HG03196 (cell line): ENCODE measurements around the gene ABHD15.
"Not testable (repeated sequence)": the region's sequence is repeated elsewhere in the genome, so short reads cannot be mapped to it uniquely, and the experiment has no call there.

ENCODE experiments used
- ATAC-seq: cut with Tn5 transposase; IDR thresholded peaks from one replicate; pipeline ENCODE4 v1.9.1; 2021; ENCODE audit not compliant: unreplicated experiment

ABHD15 gene

DNA sequence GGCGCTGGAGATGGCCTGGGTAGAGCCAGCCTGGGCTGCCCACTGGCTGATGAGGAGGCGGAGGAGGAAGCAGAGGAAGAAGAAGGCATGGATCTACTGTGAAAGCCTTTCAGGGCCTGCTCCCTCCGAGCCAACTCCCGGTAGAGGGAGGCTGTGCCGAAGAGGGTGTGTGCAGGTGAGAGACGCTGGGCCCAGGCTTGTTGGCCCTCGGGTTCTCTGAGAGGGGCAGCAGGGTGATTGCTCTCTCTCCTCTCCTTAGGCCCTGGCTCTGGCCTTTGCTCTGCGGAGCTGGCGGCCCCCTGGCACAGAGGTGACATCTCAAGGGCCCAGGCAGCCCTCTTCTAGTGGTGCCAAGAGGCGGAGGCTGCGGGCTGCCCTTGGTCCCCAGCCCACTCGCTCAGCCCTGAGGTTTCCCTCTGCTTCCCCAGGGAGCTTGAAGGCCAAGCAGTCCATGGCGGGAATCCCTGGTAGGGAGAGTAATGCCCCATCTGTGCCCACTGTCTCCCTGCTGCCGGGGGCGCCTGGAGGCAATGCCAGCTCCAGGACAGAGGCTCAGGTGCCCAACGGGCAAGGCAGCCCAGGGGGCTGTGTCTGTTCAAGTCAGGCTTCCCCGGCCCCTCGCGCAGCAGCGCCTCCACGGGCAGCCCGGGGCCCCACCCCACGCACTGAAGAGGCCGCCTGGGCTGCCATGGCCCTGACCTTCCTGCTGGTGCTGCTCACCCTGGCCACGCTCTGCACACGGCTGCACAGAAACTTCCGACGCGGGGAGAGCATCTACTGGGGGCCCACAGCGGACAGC is 5.2 kb upstream of the ABHD15 start:
- ATAC-seq, result no peak

DNA sequence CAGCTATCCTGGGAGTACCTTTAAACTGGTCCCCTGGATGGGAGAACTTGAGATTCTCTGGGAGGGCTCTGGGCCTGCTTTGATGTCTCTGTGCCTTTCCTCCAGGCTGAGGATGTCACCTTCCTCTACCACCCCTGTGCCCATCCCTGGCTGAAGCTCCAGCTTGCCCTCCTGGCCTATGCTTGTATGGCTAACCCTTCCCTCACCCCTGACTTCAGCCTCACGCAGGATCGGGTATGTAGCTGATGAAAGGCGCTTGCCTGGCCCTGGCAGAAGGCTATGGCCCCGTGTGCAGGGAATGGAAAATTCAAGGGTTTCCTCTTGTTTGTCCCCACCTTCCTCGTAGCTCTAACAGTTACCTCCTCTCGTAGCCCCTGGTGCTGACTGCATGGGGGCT is 4.6 kb upstream of the ABHD15 start:
- no peak for ATAC-seq

DNA sequence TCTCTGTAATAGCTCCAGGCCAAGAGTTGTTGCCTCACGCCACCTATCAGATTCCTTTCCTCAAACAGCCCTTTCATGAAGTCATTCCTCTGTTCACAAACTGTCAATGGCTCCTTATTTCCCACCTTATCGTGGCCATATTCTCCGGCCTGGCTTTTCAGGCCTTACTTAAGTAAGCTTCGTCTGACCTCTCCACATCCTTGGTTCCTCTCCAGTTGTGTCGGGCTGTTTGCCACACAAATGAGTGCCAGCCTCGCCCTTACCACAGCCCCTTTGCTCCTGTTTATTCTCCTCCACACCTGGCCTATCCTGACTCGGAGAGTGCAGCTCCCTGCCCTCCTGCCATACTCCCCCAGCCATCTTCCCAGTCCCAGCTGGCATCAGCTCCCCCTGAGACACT is 3.7 kb upstream of the ABHD15 start:
- no peak for ATAC-seq

DNA sequence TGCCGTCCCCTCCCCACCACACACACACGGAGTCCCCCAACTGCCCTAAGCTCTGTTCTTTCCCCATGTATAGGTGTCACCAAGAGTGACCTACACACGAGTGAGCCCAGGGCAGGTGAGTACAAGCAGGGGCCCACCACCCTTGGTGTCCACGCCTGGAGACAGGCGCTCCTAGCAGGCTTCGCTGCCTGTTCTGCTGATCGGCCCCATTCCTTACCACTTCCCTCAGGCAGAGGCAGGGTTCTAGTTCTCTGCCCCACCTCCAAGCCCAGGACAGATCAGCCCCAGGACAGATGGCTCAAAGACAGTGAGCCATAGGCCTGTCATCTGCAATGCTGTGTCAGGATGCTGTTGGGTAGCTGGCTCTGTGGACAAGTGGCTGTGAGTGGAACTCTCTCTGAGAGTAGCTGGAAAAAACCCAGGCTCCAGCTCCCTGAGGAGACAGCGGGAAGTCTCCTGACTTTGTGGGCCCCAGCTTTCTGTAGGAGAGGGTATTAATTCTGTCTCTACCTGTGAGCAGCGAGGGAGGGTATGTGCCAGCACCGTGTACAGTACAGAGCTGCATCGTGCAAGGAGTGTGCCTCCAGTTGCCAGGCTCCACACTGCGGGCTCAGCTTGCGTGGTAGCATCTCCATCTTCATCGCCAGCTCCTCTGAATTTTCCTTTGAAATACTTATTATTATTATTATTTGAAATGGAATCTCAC is 2.6 kb upstream of the ABHD15 start:
- ATAC-seq, result no peak

DNA sequence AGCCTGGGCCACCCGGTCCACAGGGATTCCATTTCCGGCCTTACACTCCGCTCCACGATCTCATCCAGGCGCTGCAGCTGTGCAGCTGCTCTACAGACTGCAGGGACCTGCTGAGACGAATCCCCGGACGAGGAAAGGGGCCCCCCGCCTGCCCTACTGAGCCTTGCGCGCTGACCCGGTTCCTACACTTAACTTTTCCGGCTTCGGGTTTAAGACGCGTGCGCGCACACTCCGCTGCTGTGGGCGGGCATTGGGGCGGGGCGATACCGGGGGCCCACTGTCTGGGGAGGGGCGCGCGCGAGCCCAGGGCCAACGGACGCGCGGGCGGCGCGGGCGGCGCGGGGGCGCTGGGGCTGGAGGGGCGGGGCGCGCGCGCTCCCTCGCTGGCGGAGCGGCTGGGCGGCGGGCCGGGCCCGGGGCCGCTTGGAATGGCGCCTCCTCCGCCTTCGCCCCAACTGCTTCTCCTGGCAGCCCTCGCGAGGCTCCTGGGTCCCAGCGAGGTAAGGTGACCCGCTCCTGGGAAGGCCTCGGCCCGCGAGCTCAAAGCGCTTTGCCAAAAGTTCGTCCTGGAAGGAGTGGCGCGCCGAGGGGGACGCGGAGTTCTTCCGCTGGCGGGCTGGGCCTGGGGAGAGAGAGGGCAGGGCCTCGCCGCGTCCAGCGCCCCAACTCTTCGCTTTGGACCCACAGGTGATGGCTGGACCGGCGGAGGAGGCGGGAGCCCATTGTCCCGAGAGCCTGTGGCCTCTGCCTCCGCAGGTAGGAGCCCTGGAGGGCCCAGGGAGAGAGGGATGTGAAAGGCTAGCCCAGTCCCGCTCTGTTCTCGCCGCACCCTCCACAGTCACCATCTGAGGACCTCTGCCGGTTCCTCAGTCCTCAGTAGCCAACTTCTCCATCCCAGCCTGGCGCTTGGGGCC is 1.8 kb upstream of the ABHD15 start, which contains the start of gene TP53I13:
TP53I13 (plus strand) TSS at position 371 of the 914 bp plus-strand sequence; CDS start at position 429, 58 bp downstream.
- peak; percentile 28 for ATAC-seq

DNA sequence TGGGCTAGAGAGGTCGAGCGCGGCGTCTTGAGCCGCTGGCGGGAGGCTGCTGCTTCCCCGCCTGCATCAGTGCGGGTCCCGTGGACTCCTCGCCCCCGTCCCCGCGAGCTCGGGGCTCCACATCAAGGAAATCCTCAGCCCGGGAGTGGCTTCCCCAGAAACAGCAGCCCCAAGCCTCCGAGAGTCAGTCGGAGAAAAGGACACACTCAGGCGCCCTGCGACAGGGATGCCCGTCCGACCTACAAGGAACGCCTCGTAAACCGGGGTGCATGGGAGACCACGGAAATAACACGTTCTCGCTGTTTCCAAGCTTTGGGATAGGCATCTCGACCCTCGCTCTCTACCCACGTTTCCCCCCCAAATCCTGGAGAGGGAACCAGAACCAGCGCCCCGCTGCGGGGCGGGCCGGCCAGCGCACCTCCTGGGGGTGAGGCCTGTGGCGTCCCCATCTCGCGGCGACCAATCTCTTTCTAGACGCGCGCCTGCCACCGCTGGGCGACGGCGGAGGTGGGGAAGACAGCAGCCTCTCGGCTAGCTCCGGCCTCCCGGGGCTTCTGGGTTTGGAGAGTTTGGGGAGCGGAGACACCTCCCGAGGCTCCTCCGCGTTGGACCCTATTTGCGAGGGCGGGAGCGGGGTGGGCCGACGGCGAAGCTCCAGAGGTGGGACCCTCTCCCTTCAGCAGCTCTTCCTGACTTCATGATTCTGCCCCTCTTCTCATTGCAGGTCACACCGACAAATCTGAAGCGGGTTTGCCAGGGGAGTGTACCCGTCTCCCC is 905 bp upstream of the ABHD15 start:
- peak; percentile 34 for ATAC-seq

DNA sequence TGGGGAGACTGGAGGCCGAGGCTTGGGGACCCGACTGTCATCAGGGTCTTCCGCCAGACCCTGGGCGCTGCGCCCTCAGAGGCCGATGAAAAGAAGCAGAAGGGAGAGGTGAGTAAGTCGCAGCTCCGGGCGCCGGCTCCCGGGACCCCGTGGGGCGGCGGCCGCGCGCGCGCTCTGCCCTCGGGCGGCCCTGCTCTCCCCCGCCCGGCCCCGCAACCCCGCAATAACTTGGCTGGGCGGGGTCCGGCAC is 392 bp upstream of the ABHD15 start:
- no peak for ATAC-seq

DNA sequence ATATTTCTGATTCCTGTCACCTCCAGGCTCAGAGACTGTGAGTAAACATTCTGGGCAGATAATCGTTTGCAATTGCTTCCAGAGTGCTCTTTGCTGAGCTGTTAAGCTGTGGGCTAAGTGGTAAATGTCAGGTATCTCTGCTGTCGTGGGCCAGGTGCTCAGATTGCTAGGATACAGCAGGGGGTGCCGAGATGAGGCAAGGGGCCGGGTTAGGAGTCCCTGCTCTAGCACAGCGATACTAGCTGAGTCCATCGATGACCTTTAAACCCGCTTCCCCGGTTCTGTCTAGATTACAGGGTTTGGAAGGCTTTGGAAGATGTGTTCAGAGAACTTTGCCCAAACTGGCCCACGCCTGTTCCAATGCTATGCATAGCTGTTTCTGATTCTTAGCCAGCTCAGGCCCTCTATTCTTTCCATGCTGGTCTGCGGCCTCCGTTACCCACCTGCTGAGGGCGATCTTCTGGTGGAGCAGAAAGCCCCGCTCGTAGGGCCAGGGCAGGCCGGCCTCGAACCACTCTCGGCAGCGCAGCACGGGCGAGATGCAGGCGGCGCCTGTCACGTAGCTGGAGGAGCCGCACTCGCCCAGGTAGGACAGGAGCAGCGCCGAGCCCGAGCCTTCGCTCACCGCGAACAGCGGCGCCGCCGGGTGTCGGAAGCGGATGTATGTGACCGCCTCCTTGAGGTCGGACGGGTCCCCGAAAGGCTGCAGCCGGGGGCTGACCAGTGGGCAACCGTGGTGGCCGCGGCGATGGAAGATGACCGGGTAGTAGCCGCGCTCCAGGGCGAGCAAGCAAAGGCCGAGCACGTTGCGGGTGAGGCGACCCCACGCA is 979 bp downstream of the ABHD15 start:
- no peak for ATAC-seq

DNA sequence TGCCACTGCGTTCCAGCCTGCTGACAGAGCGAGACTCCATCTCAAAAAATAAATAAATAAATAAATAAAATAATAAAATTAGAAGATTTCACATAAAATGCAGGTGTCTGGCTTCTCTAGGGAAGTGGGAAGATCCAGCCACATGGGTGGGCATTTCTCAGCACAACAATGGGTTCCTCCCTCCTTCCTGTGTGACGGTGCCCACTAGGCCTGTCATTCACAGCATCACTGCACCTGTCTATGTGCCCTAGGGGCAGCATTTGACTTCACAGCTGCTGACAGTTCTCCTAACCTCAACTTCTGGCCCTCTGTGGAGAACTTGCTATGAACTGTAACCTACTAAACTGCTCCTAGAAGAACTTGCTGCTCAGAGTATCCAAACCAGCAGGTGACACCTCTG is 3.0 kb downstream of the ABHD15 start:
- ATAC-seq, result no peak

DNA sequence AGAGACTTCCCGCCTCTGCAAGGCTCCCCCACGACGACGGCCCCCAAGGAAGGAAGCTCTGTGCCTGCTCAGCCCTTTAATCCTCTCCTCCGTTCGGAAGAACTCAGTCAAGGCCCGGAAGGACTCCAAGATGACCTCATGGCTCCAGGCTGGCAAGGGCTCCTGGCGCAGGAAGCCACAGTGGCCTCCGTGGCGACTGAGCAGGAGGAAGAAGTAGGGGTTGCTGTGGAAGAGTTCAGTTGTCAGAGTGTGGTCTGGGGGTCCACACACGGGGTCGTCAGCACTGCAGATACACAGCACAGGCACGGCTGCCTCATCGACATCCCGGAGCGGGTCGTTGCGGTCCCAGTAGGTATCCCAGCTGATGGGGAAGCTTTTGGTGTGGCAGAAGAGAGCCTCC is 4.2 kb downstream of the ABHD15 start:
- ATAC-seq, result no peak

DNA sequence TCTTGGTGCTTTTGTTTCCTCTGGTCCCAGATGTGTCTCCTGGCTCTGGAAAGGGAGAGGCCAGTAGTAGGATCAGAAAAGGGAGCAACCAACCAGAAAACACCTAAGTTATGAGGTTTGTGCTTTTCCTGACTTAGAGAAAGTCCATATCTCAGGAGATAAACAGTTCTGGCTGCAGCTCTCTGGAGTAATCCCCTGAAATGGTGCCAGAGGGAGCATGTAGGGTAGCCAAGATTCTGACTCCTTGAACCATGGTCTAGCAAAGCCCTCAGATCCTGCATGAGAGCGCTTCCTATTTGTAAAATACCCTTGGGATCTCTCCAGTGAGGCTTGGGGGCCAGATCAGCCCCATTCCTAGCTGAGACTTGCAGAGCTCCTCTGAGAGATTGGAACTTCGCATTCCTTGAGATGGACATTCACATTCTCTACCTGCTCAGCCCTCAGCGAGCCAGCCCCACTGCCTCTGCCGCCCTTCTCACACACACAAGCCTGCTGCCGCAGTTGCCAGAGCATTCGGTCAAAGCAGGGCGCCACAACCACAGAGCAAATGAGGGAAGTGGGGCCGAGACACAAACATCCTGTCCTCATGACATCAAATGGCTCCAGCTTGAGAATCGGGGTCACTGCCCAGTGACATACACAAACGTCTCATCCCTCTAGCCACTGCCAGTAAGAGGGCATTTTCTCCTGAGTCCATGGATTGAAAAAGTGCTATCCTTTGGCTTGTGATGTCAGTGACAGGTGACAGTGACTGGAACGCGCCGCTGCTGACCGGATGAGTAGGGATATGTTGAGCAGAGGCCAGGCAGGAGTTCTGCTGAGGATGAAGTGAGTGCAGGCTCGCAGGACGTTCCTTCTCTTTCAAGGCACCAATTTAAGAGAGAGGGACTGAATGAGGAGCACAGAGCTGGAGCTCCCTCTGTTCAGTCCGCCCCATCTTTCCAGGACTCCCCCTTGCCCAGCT is 5.0 kb downstream of the ABHD15 start:
- no peak for ATAC-seq

DNA sequence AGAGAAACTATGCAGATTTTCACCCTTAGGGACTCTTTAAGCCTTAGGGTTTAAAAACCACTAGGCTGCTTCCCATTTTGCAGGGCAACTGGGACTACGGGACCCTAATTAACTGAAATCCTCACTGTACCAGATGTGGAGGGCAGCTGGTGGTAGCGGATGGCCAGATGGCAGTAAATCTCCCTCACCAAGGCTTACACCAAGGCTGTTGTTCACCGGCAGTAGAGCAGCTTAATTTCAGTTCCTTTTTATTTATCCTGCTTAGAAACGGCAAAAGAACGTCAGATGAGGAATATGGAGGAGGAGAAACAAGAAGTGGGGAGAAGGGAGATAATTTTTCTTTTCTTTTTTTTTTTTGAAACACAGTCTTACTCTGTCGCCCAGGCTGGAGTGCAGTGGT is 6.5 kb downstream of the ABHD15 start:
- ATAC-seq, result no peak

DNA sequence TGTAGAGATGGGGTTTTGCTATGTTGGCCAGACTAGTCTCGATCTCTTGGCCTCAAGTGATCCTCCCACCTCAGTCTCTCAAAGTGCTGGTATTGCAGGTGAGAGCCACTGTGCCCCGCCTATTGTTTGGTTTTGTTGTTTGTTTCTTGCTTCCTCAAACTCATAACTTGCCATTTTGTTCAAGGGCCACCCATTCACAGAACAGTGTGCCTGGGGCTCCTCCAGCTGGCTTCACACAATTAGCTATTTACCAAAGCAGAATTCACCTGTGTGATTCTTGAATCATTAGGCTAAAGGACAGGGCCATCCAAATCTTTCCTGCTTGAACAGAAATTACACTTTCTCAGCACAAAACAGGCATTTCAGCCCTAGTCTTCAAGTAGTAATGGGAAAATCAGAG is 7.2 kb downstream of the ABHD15 start:
- no peak for ATAC-seq

DNA sequence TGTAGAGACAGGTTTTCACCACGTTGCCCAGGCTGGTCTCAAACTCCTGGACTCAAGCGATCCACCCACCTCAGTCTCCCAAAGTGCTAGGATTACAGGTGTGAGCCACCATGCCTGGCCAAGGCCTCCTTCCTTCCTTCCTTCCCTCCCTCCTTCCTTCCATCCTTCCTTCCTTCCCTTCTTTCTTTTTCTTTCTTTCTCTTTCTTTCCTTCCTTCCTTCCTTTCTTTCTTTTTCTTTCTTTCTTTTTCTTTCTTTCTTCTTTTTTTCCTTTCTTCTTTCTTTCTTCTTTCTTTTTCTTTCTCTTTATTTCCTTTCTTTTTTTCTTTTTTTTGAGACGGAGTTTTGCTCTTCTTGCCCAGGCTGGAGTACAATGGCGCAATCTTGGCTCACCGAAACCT is 8.7 kb downstream of the ABHD15 start:
- ATAC-seq, result not testable (repeated sequence)

DNA sequence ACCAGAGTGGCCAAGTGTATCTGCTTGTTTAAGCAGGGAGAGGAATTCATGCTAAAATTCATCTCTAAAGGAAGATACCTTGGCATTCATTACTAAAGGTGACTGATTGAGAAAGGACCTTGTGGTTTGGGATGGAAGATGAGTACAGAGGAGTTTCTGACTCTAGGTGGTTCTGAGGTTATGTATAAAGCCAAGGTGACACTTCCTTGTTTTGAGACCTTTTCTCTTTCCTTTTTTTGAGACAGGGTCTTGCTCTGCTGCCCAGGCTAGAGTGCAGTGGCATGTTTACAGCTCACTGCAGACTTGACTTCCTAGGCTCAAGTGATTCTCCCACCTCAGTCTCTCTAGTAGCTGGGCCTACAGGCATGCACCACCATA is 9.1 kb downstream of the ABHD15 start:
- ATAC-seq, result no peak

DNA sequence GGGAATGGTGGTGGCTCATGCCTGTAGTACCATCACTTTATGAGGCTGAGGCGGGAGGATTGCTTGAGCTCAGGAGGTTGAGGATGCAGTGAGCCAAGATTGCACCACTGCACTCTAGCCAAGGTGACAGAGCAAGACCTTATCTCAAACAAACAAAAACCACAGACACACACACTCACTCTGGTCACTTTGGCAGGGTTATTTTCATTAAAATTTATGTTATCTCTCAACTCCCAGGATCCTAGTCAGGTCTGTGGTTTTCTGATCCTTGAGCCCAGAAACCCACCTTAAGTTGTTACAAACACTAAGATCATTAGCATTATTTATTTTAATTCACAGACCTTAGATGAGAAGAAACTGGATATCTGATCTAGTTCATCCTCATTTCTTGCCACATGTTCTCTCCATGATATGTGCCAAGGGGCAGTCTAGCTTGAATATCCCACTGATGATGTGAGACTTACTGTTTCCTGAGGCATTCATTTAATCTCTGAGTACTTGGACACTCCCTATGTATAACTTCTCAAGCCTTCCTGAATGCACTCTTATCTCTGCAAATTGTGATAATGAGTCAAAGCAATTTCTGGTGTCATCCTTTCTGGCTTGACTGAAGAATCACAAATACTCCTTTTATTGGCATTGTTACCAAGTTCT is 9.6 kb downstream of the ABHD15 start:
- ATAC-seq, result no peak

DNA sequence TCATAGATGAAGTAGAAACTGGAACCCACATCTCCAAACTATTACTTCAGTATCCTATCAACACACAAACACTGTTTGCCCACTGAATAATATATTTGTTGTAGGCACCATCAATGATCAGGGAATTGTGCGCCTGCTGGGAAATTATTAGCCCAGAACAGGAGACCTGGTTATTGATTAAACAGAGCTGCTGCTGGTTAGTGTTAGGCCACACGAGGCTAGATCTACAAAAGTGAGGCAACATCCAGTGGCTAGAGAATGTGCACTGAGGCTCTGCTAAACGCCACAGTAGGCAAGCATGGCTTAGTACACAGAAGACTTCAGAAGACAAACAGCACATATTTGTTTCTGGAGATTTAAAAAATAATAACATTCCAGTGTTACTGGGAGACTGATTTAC is 11.0 kb downstream of the ABHD15 start:
- no peak for ATAC-seq

DNA sequence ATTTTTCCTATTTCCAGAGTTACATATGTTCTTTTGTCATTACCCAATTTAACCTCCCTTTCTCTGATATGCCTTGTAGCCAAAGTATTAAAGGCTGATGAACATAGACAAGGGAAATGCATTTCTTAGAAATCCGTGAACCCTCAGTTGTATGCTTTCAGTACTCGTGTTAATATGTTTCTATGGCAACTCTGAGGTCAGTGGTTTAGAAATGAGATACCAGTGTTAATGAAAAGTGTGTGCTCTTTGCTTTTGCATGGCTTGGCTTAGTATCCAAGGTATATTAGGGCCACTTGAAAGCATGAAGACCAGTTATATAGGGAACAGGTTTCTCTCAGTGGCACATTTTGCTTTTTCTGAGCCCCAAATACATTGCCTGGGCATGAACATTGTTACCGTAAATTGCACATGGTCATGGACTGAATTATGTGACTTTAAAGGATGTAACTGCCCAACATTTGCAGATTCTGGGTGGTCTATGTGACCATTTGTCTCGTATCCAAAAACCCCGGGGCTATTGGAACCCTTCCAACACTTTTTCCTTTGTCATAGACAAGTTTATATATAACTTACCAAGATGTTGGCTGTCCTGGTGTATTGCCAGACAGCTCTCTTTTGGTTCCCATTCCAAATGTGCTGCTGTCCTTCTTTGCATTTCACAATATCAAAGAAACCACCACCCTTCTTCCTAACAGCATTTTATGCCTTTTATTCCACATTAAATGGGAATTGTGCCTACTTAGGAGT is 17.5 kb downstream of the ABHD15 start:
- no peak for ATAC-seq
